ENCODE data around the gene TMEM87B. TPM values are rescaled to one million over a fixed set of nuclear protein-coding genes. Genes with fewer than 3 reads are reported as not detected.

TMEM87B gene
- total RNA-seq, 1 experiment from 2014 or later, result 14.8 TPM

DNA sequence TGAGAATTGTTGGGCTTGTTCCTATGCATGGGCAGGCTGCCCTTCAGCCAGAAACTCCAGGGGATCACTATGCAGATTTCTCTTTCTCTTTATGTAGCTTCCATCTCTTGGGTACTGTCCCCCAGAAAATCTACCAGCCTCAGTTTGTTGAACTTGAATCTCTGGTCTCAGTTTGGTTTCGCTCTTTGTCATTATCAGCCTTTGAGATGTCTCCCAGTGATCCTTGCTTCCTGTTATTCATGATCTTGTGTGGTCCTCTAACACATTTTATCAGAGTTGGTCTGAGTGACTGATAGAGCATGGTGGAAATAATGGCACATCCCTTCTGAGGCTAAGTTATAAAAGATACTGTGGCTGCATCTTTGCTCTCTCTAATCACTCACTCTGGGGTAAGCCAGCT lies 7.8 kb downstream of the TMEM87B start:
- no peak overlapping the region for H3K4me2 ChIP-seq (ENCODE audit: low read length)
- intact Hi-C loops (cut with micrococcal nuclease), result no loop called here
- ChIA-PET POLR2A (no interaction called here), CTCF (no interaction called here), RAD21 (ENCODE audit: low non-redundant PET in 1 of 2, low total read pairs in 2 of 2, uncharacterized antibody in 2 of 2, unreplicated experiment in 2 of 2) (no interaction called here)
- H3K9ac ChIP-seq (ENCODE audit: low read length), result no peak overlapping the region
- H3K36me3 ChIP-seq (ENCODE audit: control insufficient read depth in 1 of 2, insufficient read depth in 2 of 2, low read length in 2 of 2), result peaks cover 2 to 10% of the 10 kb centered on the region in 2 experiments; a peak in 1 of 4 replicates
- H3K4me3 ChIP-seq (replicated peaks in 1 of 2; ENCODE audit: low read depth in 1 of 2, low read length in 2 of 2), result no peak overlapping the region
- no peaks in the 10 kb centered on the region for H3K27me3 ChIP-seq (ENCODE audit: insufficient read depth, low read length)
- no peak overlapping the region for H2AFZ ChIP-seq (ENCODE audit: low read depth, low read length, poor library complexity, severe bottlenecking)
- peaks cover 0 to 4% of the 10 kb centered on the region in 2 experiments; a peak in 1 of 4 replicates for H3K4me1 ChIP-seq (ENCODE audit: control insufficient read depth in 1 of 2, insufficient read depth in 2 of 2, low read length in 2 of 2)
- no TSS peak for BruUV-seq (replicated peaks)
- H3K9me2 ChIP-seq (ENCODE audit: insufficient read depth), result no peaks in the 10 kb centered on the region
- no peak overlapping the region for H3K27ac ChIP-seq (ENCODE audit: low read depth, low read length)
- TF ChIP-seq FOSL1 (IDR thresholded peaks at IDR 0.05; ENCODE audit: low read depth) (no peak), EZH2 (IDR thresholded peaks at IDR 0.05) (no peak), SIN3A (IDR thresholded peaks at IDR 0.05; ENCODE audit: low read depth) (no peak), EZH2phosphoT487 (IDR thresholded peaks at IDR 0.05; ENCODE audit: borderline replicate concordance) (no peak), SP1 (IDR thresholded peaks at IDR 0.05; ENCODE audit: low read depth) (no peak), ELF1 (IDR thresholded peaks at IDR 0.05; ENCODE audit: borderline replicate concordance, low read depth) (no peak), SRF (IDR thresholded peaks at IDR 0.05; ENCODE audit: low read depth) (no peak), POLR2A (IDR thresholded peaks at IDR 0.05; ENCODE audit: borderline replicate concordance, extremely low read depth, insufficient read depth, insufficient read length) (no peak), YY1 (IDR thresholded peaks at IDR 0.05; ENCODE audit: extremely low read depth, insufficient replicate concordance, low read depth, low read length) (no peak), RAD21 (IDR thresholded peaks at IDR 0.05; ENCODE audit: low read depth) (no peak), CEBPB (IDR thresholded peaks at IDR 0.05; ENCODE audit: low read depth) (no peak), ZNF274 (IDR thresholded peaks at IDR 0.05; ENCODE audit: low read depth, low read length) (no peak), EGR1 (IDR thresholded peaks at IDR 0.05; ENCODE audit: low read depth) (no peak), JUND (IDR thresholded peaks at IDR 0.05) (no peak), ZFX (IDR thresholded peaks at IDR 0.05) (no peak)
- TF ChIP-seq, protein P1, sequence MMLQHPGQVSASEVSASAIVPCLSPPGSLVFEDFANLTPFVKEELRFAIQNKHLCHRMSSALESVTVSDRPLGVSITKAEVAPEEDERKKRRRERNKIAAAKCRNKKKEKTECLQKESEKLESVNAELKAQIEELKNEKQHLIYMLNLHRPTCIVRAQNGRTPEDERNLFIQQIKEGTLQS (IDR thresholded peaks at IDR 0.05), result no peak
- TF ChIP-seq, protein P2, sequence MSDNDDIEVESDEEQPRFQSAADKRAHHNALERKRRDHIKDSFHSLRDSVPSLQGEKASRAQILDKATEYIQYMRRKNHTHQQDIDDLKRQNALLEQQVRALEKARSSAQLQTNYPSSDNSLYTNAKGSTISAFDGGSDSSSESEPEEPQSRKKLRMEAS (IDR thresholded peaks at IDR 0.05), result no peak
- TF ChIP-seq, protein P3, sequence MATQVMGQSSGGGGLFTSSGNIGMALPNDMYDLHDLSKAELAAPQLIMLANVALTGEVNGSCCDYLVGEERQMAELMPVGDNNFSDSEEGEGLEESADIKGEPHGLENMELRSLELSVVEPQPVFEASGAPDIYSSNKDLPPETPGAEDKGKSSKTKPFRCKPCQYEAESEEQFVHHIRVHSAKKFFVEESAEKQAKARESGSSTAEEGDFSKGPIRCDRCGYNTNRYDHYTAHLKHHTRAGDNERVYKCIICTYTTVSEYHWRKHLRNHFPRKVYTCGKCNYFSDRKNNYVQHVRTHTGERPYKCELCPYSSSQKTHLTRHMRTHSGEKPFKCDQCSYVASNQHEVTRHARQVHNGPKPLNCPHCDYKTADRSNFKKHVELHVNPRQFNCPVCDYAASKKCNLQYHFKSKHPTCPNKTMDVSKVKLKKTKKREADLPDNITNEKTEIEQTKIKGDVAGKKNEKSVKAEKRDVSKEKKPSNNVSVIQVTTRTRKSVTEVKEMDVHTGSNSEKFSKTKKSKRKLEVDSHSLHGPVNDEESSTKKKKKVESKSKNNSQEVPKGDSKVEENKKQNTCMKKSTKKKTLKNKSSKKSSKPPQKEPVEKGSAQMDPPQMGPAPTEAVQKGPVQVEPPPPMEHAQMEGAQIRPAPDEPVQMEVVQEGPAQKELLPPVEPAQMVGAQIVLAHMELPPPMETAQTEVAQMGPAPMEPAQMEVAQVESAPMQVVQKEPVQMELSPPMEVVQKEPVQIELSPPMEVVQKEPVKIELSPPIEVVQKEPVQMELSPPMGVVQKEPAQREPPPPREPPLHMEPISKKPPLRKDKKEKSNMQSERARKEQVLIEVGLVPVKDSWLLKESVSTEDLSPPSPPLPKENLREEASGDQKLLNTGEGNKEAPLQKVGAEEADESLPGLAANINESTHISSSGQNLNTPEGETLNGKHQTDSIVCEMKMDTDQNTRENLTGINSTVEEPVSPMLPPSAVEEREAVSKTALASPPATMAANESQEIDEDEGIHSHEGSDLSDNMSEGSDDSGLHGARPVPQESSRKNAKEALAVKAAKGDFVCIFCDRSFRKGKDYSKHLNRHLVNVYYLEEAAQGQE (IDR thresholded peaks at IDR 0.05; ENCODE audit: low read depth), result no peak
- TF ChIP-seq, protein P4, sequence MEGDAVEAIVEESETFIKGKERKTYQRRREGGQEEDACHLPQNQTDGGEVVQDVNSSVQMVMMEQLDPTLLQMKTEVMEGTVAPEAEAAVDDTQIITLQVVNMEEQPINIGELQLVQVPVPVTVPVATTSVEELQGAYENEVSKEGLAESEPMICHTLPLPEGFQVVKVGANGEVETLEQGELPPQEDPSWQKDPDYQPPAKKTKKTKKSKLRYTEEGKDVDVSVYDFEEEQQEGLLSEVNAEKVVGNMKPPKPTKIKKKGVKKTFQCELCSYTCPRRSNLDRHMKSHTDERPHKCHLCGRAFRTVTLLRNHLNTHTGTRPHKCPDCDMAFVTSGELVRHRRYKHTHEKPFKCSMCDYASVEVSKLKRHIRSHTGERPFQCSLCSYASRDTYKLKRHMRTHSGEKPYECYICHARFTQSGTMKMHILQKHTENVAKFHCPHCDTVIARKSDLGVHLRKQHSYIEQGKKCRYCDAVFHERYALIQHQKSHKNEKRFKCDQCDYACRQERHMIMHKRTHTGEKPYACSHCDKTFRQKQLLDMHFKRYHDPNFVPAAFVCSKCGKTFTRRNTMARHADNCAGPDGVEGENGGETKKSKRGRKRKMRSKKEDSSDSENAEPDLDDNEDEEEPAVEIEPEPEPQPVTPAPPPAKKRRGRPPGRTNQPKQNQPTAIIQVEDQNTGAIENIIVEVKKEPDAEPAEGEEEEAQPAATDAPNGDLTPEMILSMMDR (IDR thresholded peaks at IDR 0.05 in 2 of 3, conservative IDR thresholded peaks at IDR 0.05 in 1 of 3; ENCODE audit: borderline replicate concordance in 1 of 3, insufficient read depth in 1 of 3, low read depth in 2 of 3, low read length in 2 of 3), result no peak
- H3K79me2 ChIP-seq (ENCODE audit: insufficient read depth, low read length), result no peaks in the 10 kb centered on the region
- DNase-seq (ENCODE audit: low read depth, low spot score) (no peak), ATAC-seq (no peak)
- H3K9me3 ChIP-seq (ENCODE audit: control insufficient read depth in 1 of 2, insufficient read depth in 1 of 2, low read depth in 1 of 2, low read length in 2 of 2), result no peaks in the 10 kb centered on the region
- H4K20me1 ChIP-seq (ENCODE audit: insufficient read depth), result no peaks in the 10 kb centered on the region

Measured in HCT116 (cell line).